H9 (cell line): ENCODE measurements around the gene DNAH11. TPM values are rescaled to one million over a fixed set of nuclear protein-coding genes. Genes with fewer than 3 reads are reported as not detected.

ENCODE experiments used
- DNase-seq: peaks from one replicate; pipeline ENCODE4 v3.0.0-alpha.2; 2017
- H2AFZ ChIP-seq: one replicate; pipeline ENCODE4 v1.6.1; 2013; ENCODE audit warnings: mild to moderate bottlenecking, low read length, control low read depth, moderate library complexity
- H2AK5ac ChIP-seq: 2 replicates; pipeline ENCODE4 v1.6.1; 2013; ENCODE audit warnings: low read length, control low read depth, mixed read lengths; ENCODE audit not compliant: insufficient read length
- H2BK120ac ChIP-seq: one replicate; pipeline ENCODE4 v1.6.1; 2013; ENCODE audit warnings: low read depth, mild to moderate bottlenecking, low read length, control low read depth, inconsistent platforms; ENCODE audit not compliant: poor library complexity, severe bottlenecking
- H2BK12ac ChIP-seq: 2 replicates; pipeline ENCODE4 v1.6.1; 2013; ENCODE audit warnings: low read length, control low read depth, mixed read lengths, low read depth; ENCODE audit not compliant: insufficient read length
- H2BK15ac ChIP-seq: 2 replicates; pipeline ENCODE4 v1.6.1; 2013; ENCODE audit warnings: low read depth, low read length, control low read depth
- H2BK20ac ChIP-seq: one replicate; pipeline ENCODE4 v1.6.1; 2013; ENCODE audit warnings: low read depth, mild to moderate bottlenecking, low read length, control low read depth, inconsistent platforms; ENCODE audit not compliant: poor library complexity, severe bottlenecking
- H2BK5ac ChIP-seq: 2 replicates; pipeline ENCODE4 v1.6.1; 2013; ENCODE audit warnings: low read length, control low read depth, mixed read lengths; ENCODE audit not compliant: insufficient read length
- H3K14ac ChIP-seq: 2 replicates; pipeline ENCODE4 v1.6.1; 2013; ENCODE audit warnings: low read length, control low read depth; ENCODE audit not compliant: insufficient read depth
- H3K18ac ChIP-seq: 2 replicates; pipeline ENCODE4 v1.6.1; 2013; ENCODE audit warnings: low read depth, mild to moderate bottlenecking, mixed read lengths, low read length, control low read depth; ENCODE audit not compliant: insufficient read length
- H3K23ac ChIP-seq: 2 replicates; pipeline ENCODE4 v1.6.1; 2013; ENCODE audit warnings: low read length, control low read depth, mixed read lengths, low read depth; ENCODE audit not compliant: insufficient read length
- H3K23me2 ChIP-seq: 2 replicates; pipeline ENCODE4 v1.6.1; 2013; ENCODE audit warnings: low read depth, mild to moderate bottlenecking, mixed read lengths, low read length, control low read depth; ENCODE audit not compliant: insufficient read length, poor library complexity, severe bottlenecking
- H3K27ac ChIP-seq: 2 replicates; pipeline ENCODE4 v1.5.1; 2013; ENCODE audit warnings: low read length, control low read depth, mixed read lengths, low read depth; ENCODE audit not compliant: insufficient read length
- H3K27me3 ChIP-seq: 2 replicates; pipeline ENCODE4 v1.6.1; 2013; ENCODE audit warnings: low read length, control low read depth, inconsistent platforms; ENCODE audit not compliant: insufficient read depth
- H3K4ac ChIP-seq: 2 replicates; pipeline ENCODE4 v1.6.1; 2013; ENCODE audit warnings: low read depth, mild to moderate bottlenecking, control low read depth, inconsistent platforms, low read length, moderate library complexity
- H3K4me1 ChIP-seq: 2 replicates; pipeline ENCODE4 v1.6.1; 2013; ENCODE audit warnings: low read length, control low read depth, inconsistent platforms; ENCODE audit not compliant: insufficient read depth
- H3K4me2 ChIP-seq: 2 replicates; pipeline ENCODE4 v1.6.1; 2013; ENCODE audit warnings: low read length, control low read depth, mixed read lengths; ENCODE audit not compliant: insufficient read length, insufficient read depth
- H3K56ac ChIP-seq: 2 replicates; pipeline ENCODE4 v1.6.1; 2013; ENCODE audit warnings: low read depth, mild to moderate bottlenecking, mixed read lengths, low read length, control low read depth; ENCODE audit not compliant: insufficient read length
- H3K79me1 ChIP-seq: 2 replicates; pipeline ENCODE4 v1.6.1; 2013; ENCODE audit warnings: low read depth, mild to moderate bottlenecking, moderate library complexity, low read length, control low read depth, inconsistent platforms; ENCODE audit not compliant: insufficient read depth, poor library complexity, severe bottlenecking
- H3K79me2 ChIP-seq: 2 replicates; pipeline ENCODE4 v1.6.1; 2013; ENCODE audit warnings: low read length, control low read depth, inconsistent platforms; ENCODE audit not compliant: insufficient read depth
- H3K9ac ChIP-seq: 2 replicates; pipeline ENCODE4 v1.6.1; 2013; ENCODE audit warnings: low read length, control low read depth, mixed read lengths; ENCODE audit not compliant: insufficient read length; ENCODE audit errors: extremely low read depth
- H3K9me3 ChIP-seq: one replicate; pipeline ENCODE4 v1.6.1; 2013; ENCODE audit warnings: low read depth, low read length, inconsistent platforms; ENCODE audit not compliant: control insufficient read depth
- H3T11ph ChIP-seq: one replicate; pipeline ENCODE4 v1.6.1; 2013; ENCODE audit warnings: mild to moderate bottlenecking, low read length, control low read depth, inconsistent platforms
- H4K20me1 ChIP-seq: one replicate; pipeline ENCODE4 v1.6.1; 2013; ENCODE audit not compliant: control insufficient read depth, insufficient read length, insufficient read depth
- H4K5ac ChIP-seq: 2 replicates; pipeline ENCODE4 v1.6.1; 2013; ENCODE audit warnings: low read depth, mild to moderate bottlenecking, mixed read lengths, low read length, control low read depth; ENCODE audit not compliant: insufficient read length
- H4K8ac ChIP-seq: replicated peaks from 2 replicates; pipeline ENCODE4 v1.6.1; 2013; ENCODE audit warnings: low read length, control low read depth, mixed read lengths, low read depth; ENCODE audit not compliant: insufficient read length
- H4K91ac ChIP-seq: 2 replicates; pipeline ENCODE4 v1.6.1; 2013; ENCODE audit warnings: low read depth, mild to moderate bottlenecking, moderate library complexity, mixed read lengths, low read length, control low read depth; ENCODE audit not compliant: insufficient read length
- H3K27ac Mint-ChIP-seq, 3 experiments: 2 replicates in 2 of 3; 3 replicates in 1 of 3; pipeline ENCODE4 v1.8.0; 2020 to 2021; ENCODE audit warnings: mixed read lengths in 3 of 3, mild to moderate bottlenecking in 1 of 3, moderate library complexity in 1 of 3
- H3K27me3 Mint-ChIP-seq: 2 replicates; pipeline ENCODE4 v1.8.0; 2021; ENCODE audit warnings: low read depth, mild to moderate bottlenecking, moderate library complexity, mixed read lengths
- H3K36me3 Mint-ChIP-seq, 3 experiments: 2 replicates in 2 of 3; 3 replicates in 1 of 3; pipeline ENCODE4 v1.8.0; 2020 to 2021; ENCODE audit warnings: low read depth in 3 of 3, mixed read lengths in 3 of 3; ENCODE audit not compliant: insufficient read depth in 1 of 3
- H3K4me1 Mint-ChIP-seq, 2 experiments: 2 replicates each; pipeline ENCODE4 v1.8.0; 2020; ENCODE audit warnings: mixed read lengths in 2 of 2
- H3K4me3 Mint-ChIP-seq, 2 experiments: 2 replicates in 1 of 2; 3 replicates in 1 of 2; pipeline ENCODE4 v1.8.0; 2020 to 2021; ENCODE audit warnings: mild to moderate bottlenecking in 2 of 2, mixed read lengths in 2 of 2, moderate library complexity in 1 of 2
- H3K9me3 Mint-ChIP-seq, 2 experiments: 2 replicates in 1 of 2; 3 replicates in 1 of 2; pipeline ENCODE4 v1.8.0; 2020; ENCODE audit warnings: mild to moderate bottlenecking in 2 of 2, mixed read lengths in 2 of 2, moderate library complexity in 1 of 2
- WGBS: extraction: QIAGEN DNeasy Blood & Tissue Kit; methylation state at CpG from one replicate; pipeline ENCODE4 v1.1.7; 2013; ENCODE audit warnings: missing lambda C conversion rate, low lambda C conversion rate, mixed read lengths; ENCODE audit not compliant: insufficient read length; ENCODE audit errors: extremely low coverage; 5-methylcytosine and 5-hydroxymethylcytosine counted together
- total RNA-seq: library from RNA; stranded (reverse); gene quantifications from 2 replicates; pipeline ENCODE4 v1.2.1, GENCODE V29; 2021
- TF ChIP-seq, protein P1 (sequence below): fragments of 200-600 bp; sonication (generic); conservative IDR thresholded peaks from 3 replicates; pipeline ENCODE4 v1.8.0; 2021; ENCODE audit warnings: antibody characterized with exemption, mild to moderate bottlenecking

DNAH11 gene
- total RNA-seq, 1 experiment from 2014 or later = 2.5 TPM

DNA sequence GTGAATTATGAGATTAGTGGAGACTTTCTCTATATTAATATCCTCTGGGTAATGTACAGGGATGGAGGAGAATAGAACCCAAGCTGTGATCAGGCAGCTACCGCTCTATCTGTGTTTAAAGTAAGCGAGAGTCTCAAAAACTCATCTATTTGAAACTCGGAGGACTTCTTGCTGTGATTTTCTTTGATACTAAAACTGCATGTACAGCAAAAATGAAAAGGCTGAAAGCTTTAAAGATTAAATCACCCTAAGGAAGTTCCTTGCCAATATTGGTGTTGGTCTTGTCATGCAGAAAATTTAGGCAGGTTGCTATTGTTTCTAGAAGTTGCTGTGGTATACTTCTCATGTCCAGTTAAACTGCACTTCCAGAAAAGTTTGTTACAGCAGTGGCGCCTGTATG is 110.8 kb downstream of the DNAH11 start:
- Histone ChIP-seq H3K23ac (no peak overlapping the region), H3K4me2 (no peak overlapping the region), H4K91ac (no peak overlapping the region), H3K79me1 (no peaks in the 10 kb centered on the region), H4K5ac (no peak overlapping the region), H3K27me3 (no peaks in the 10 kb centered on the region), H2BK15ac (no peak overlapping the region), H3K79me2 (no peaks in the 10 kb centered on the region), H2BK12ac (no peak overlapping the region), H3K27ac (no peak overlapping the region), H3K14ac (no peak overlapping the region), H3T11ph (no peak overlapping the region), H3K4ac (no peak overlapping the region), H3K23me2 (no peaks in the 10 kb centered on the region), H2BK120ac (no peak overlapping the region), H4K8ac (no peak overlapping the region), H2AK5ac (no peak overlapping the region), H2BK5ac (no peak overlapping the region), H3K56ac (no peak overlapping the region), H4K20me1 (no peaks in the 10 kb centered on the region), H2AFZ (no peak overlapping the region), H3K4me1 (0 out of 2 replicates have a peak, but pooled peaks cover 2% of the 10 kb centered on the region), H2BK20ac (no peak overlapping the region), H3K18ac (no peak overlapping the region), H3K9me3 (no peaks in the 10 kb centered on the region), H3K9ac (no peak overlapping the region)
- no peak overlapping the region for H3K27ac Mint-ChIP-seq
- no peak for DNase-seq
- no peaks in the 10 kb centered on the region for H3K4me1 Mint-ChIP-seq
- H3K9me3 Mint-ChIP-seq = peaks cover 0 to 2% of the 10 kb centered on the region in 2 experiments; a peak in 1 of 5 replicates
- H3K27me3 Mint-ChIP-seq = no peaks in the 10 kb centered on the region
- WGBS = no CpG with 5 or more reads among the region's 4 CpGs
- TF ChIP-seq, protein P1, sequence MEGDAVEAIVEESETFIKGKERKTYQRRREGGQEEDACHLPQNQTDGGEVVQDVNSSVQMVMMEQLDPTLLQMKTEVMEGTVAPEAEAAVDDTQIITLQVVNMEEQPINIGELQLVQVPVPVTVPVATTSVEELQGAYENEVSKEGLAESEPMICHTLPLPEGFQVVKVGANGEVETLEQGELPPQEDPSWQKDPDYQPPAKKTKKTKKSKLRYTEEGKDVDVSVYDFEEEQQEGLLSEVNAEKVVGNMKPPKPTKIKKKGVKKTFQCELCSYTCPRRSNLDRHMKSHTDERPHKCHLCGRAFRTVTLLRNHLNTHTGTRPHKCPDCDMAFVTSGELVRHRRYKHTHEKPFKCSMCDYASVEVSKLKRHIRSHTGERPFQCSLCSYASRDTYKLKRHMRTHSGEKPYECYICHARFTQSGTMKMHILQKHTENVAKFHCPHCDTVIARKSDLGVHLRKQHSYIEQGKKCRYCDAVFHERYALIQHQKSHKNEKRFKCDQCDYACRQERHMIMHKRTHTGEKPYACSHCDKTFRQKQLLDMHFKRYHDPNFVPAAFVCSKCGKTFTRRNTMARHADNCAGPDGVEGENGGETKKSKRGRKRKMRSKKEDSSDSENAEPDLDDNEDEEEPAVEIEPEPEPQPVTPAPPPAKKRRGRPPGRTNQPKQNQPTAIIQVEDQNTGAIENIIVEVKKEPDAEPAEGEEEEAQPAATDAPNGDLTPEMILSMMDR = no peak
- no peaks in the 10 kb centered on the region for H3K36me3 Mint-ChIP-seq
- no peak overlapping the region for H3K4me3 Mint-ChIP-seq
